GM18868 (cell line): ENCODE measurements around the gene SLC2A6.

ENCODE experiments used
- ATAC-seq: cut with Tn5 transposase; IDR thresholded peaks from one replicate; pipeline ENCODE4 v1.9.1; 2021; ENCODE audit warnings: mild to moderate bottlenecking, moderate library complexity; ENCODE audit not compliant: unreplicated experiment

SLC2A6 gene

GRCh38 chr9:133496861-133497842 is 18.3 kb upstream of the SLC2A6 start:
- ATAC-seq, result no peak

- no peak for ATAC-seq
Observed at GRCh38 chr9:133495327-133496293, 16.7 kb upstream of the SLC2A6 start.

DNA sequence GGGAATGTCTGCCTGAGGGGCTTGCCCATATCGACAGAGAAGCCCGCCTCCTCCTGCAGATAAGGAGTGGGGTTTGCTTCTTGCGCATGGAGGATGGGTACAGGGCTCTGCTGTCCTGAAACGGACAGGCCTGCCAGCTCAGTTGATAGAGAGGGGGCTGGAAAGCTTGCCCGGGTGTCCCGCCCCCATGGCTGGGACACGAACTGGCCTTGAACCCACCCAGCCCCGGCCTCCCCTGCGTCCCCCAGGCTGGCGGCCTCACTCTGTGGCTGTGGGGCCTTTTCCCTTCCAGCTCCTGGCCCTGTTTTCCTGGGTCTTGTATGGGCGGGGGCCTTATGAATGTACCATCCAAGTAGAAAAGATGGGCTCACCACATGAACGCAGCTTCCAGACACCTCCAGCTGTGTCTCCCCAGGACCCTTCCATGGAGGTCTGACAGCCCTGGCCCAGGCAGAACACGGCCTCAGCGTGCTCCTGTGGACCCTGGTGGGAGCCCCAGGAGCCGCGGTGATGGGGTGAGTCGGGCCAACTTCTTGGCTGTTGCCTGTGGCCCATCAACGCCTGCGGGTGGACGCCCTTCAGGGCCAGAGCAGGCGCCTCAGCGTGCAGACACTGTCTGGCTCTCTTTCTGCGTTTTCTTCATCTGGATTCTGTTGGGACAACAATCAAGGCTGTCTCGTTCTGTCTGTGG is 15.9 kb upstream of the SLC2A6 start:
- no peak for ATAC-seq

- no peak for ATAC-seq
Observed at GRCh38 chr9:133493845-133494540, 15.1 kb upstream of the SLC2A6 start.

GRCh38 chr9:133493428-133493827 is 14.5 kb upstream of the SLC2A6 start:
- no peak for ATAC-seq

DNA sequence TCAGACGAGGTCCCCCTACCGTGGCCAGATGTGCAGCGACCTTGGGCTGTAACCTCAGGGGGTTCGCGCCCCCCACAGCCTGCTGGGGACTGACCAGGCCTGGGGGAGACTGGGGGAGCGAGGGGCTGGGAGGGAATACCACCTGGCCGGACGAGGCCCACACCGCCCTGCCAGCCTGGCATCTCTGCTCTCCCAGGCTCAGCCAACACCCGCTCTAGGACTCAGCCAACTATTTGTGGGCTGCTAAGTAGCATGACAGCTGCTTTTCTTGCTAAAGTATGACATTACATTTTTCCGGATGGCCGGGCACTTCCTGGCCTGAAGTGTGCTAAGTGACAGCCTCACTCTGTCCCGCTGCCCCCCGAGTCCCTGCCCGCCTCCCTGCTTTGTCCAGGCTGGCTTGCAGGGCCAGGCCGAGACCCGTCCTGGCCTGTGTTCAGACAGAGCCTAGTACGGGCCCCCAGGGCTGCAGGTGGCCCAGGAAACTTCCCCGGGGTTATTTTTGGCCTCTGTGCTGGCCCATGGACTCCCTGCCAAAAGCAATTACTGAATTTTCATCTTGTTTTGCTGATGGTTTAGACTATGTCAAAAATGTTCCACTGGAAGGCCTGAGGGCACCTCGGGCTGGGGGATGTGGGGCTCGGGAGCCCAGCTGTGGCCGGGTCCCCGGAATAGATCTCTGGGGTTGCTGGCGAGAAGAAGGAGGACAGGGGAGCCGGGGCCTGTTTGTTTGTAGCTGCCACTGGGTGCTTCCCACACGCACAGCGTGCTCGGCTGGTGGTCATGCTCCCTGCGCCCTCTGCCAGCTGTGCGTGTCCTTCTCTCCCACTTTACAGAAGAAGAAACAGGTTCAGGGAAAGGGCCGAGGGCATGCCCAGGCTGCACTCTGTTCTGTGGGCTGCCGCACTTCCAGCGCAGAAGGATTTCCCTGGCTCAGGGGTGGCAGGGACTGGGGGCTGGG is 13.4 kb upstream of the SLC2A6 start:
- no peak for ATAC-seq

DNA sequence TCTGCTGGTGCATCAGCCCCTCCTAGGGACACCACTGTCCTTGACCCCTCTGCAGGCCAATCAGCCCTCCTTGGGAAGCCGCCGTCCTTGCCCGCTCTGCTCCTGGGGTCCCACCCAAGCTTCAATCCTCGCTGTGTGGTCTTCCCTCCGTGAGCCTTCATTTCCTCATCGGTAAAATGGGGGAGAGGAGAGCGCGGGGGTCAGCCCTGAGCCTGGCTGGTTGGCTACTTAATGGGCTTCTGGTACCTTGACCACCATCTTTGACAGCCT is 12.7 kb upstream of the SLC2A6 start:
- no peak for ATAC-seq

DNA sequence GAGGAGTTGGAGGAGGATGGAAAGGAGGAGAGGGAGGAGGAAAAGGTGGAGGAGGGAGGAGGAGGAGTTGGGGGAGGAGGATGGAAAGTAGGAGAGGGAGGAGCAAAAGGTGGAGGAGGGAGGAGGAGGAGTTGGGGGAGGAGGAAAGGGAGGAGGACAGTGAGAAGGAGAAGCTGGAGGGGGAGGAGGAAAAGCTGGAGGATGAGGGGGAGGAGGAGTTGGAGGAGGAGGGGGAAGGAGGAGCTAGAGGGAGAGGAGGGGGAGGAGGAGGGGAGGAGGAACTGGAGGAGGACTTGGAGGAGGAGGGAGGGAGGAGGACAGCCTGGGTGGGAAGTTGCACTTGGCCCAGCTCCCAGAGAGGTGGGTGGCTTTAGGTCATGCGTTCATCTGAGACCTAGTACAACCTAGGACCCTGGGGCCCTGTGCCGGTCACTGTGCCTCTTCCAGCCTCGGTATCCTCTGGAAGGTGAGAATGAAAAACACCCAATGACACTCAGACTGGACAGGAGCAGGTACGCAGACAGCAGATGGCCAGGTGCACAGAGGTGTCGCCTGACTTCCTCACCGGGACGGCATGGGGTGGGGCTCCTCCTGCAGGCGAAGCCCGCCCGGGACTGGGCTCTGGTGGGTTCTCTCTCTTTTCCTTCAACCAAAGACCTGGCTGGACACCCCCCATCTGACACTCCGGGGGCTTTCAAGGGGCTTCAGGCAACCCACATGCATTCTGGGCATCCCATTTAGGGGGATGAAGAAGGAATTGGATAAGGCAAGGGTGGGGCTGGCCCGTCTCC is 12.2 kb upstream of the SLC2A6 start:
- no peak for ATAC-seq

GRCh38 chr9:133490201-133490681 is 11.3 kb upstream of the SLC2A6 start:
- no peak for ATAC-seq

GRCh38 chr9:133489253-133490190 is 10.6 kb upstream of the SLC2A6 start:
- ATAC-seq, result no peak

DNA sequence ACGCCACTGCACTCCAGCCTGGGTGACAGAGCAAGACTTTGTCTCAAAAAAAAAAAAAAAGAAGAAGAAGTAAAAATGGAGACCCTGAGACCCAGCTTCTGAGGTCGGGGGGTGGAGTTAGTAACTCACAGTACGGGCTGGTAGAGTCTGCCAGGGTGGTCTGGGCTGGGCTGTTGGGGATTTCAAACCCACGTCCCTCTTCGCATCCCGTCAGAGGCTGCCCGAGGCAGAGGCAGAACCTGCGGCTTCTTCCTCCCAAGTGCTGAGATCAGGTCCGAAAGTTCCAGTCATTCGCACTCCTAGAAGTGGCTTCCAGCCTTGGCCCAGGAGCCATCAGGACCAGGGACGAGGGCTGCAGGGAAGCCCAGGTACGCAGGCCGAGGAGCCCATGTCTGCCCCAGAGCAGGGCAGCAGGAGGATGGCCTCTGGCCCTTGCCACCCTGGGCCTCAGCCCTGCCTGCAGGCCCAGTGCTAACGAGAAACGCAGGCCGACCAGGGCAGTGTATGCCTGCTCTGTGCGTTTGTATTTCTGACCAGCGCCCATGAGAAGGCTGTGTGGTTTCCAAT is 9.9 kb upstream of the SLC2A6 start:
- no peak for ATAC-seq

DNA sequence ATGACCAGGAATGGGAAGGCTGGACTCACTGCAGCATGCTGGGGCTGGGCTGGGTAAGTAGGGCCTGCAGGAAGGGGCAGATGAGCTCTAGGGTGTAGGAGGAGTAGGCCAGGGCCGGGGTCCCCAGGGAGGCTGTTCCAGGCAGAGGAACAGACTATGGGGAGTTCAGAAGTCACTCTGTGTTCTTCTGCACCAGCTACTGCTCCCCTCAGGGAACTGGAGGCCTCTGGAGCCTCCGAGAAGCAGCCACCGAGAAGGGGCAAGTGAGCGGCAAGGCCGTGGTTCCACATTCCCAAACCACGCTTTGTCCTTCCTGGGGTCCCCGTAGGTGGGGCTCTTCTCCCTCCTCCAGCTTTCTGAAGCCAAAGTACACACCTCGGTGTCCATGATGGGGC is 8.4 kb upstream of the SLC2A6 start:
- ATAC-seq, result no peak

GRCh38 chr9:133485531-133486260 is 6.8 kb upstream of the SLC2A6 start:
- ATAC-seq, result no peak

DNA sequence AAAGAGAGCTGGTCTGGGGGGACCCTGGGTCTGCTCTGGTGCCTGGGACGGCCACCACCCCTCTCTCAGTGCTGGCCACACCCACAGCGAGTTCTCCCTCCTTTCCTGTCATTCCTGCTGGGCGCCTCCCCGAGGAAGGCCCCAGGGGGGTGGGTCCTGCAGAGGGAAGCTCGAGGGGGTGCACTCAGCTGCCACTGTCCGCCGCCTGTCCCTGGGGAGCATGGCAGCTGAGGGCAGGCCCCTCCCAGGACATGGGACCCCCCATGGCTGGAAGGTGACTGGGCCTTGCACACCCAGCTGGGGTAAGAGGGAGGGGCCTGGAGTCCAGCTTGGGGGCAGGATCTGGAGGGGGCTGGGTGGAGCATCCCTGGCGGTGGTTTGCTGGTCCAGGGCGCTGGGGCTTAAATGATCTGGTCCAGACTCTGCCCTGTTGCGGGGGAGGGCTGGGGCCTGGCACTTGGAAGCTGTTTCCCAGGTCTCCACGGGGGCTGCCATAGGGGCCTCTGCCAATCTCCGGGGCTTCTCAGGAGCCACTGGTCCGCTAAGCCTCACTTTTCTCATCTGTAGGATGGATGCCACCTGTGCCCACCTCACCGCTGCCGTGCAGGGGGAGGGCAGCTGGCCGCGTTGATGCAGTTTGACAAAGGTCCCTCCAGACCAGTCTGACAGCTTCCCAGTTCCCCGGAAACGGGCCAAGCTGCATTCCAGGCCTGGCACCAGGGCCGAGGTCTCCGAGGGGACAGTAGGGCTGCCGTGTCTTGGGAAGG is 6.0 kb upstream of the SLC2A6 start:
- ATAC-seq, result no peak

- no peak for ATAC-seq
Observed at GRCh38 chr9:133483611-133484010, 4.7 kb upstream of the SLC2A6 start.
